ENCODE results near the gene FBXW11.

The FBXW11 gene

GRCh38 chr5:172048170-172048422, 41.7 kb upstream of the FBXW11 start:
- H3K9me3 ChIP-seq (ENCODE audit: control insufficient read depth in 1 of 2, low read length in 2 of 2): no peaks in the 10 kb centered on the region
- no peak overlapping the region for H3K27ac ChIP-seq (ENCODE audit: low read depth, low read length)
- peaks cover 11 to 51% of the 10 kb centered on the region in 2 donors for H3K36me3 ChIP-seq (ENCODE audit: control insufficient read depth in 1 of 2, insufficient read depth in 2 of 2, low read length in 2 of 2)
- H3K4me1 ChIP-seq (ENCODE audit: control insufficient read depth in 1 of 2, insufficient read depth in 2 of 2, low read length in 2 of 2): no peaks in the 10 kb centered on the region
- H3K27me3 ChIP-seq (ENCODE audit: control insufficient read depth in 1 of 2, insufficient read depth in 2 of 2, low read length in 2 of 2): no peaks in the 10 kb centered on the region
- H3K4me3 ChIP-seq (ENCODE audit: low read depth in 1 of 2, low read length in 2 of 2): no peak overlapping the region
- no peak overlapping the region for H3K9ac ChIP-seq (ENCODE audit: low read depth in 1 of 2, low read length in 2 of 2)

- H3K27ac ChIP-seq (ENCODE audit: low read depth, low read length): no peak overlapping the region
- H3K36me3 ChIP-seq (ENCODE audit: control insufficient read depth in 1 of 2, insufficient read depth in 2 of 2, low read length in 2 of 2): peaks cover 10 to 38% of the 10 kb centered on the region in 2 donors
Measured at GRCh38 chr5:172046593-172046992, 40.2 kb upstream of the FBXW11 start.

GRCh38 chr5:172045315-172045632, 38.8 kb upstream of the FBXW11 start:
- Histone ChIP-seq H3K4me3 (ENCODE audit: low read depth in 1 of 2, low read length in 2 of 2) (no peak overlapping the region), H3K27me3 (ENCODE audit: control insufficient read depth in 1 of 2, insufficient read depth in 2 of 2, low read length in 2 of 2) (no peaks in the 10 kb centered on the region), H3K4me1 (ENCODE audit: control insufficient read depth in 1 of 2, insufficient read depth in 2 of 2, low read length in 2 of 2) (no peaks in the 10 kb centered on the region), H3K9me3 (ENCODE audit: control insufficient read depth in 1 of 2, low read length in 2 of 2) (no peaks in the 10 kb centered on the region), H3K27ac (ENCODE audit: low read depth, low read length) (no peak overlapping the region), H3K9ac (ENCODE audit: low read depth in 1 of 2, low read length in 2 of 2) (no peak overlapping the region), H3K36me3 (ENCODE audit: control insufficient read depth in 1 of 2, insufficient read depth in 2 of 2, low read length in 2 of 2) (peaks cover 10 to 30% of the 10 kb centered on the region in 2 donors)

More at GRCh38 chr5:172046593-172046992, 40.2 kb upstream of the FBXW11 start:
- Histone ChIP-seq H3K9me3 (ENCODE audit: control insufficient read depth in 1 of 2, low read length in 2 of 2) (no peaks in the 10 kb centered on the region), H3K9ac (ENCODE audit: low read depth in 1 of 2, low read length in 2 of 2) (no peak overlapping the region), H3K4me1 (ENCODE audit: control insufficient read depth in 1 of 2, insufficient read depth in 2 of 2, low read length in 2 of 2) (no peaks in the 10 kb centered on the region), H3K27me3 (ENCODE audit: control insufficient read depth in 1 of 2, insufficient read depth in 2 of 2, low read length in 2 of 2) (no peaks in the 10 kb centered on the region), H3K4me3 (ENCODE audit: low read depth in 1 of 2, low read length in 2 of 2) (no peak overlapping the region)

- no peak overlapping the region for H3K9ac ChIP-seq (ENCODE audit: low read depth in 1 of 2, low read length in 2 of 2)
Measured at GRCh38 chr5:172044631-172045314, 38.3 kb upstream of the FBXW11 start.

DNA sequence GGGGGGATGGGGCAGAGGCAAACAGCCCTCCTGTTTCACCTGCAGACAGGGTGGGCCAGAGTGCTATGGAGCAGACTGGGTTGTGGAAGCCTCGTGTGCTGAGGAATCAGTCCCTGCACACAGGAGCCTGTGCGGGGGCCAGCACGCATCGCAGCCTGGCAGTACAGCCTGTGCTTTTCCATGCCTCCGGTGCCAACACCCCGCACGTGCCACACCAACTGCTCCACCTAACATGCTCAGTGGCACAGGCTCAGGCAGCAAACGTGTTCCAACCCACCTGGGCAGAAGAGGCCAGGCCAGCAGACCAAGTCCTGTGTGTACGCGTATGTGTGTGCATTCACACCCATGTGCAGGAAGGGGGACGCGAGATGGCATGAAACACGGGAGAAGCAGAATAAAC, 37.4 kb upstream of the FBXW11 start:
- no peaks in the 10 kb centered on the region for H3K4me1 ChIP-seq (ENCODE audit: control insufficient read depth in 1 of 2, insufficient read depth in 2 of 2, low read length in 2 of 2)
- no peaks in the 10 kb centered on the region for H3K9me3 ChIP-seq (ENCODE audit: control insufficient read depth in 1 of 2, low read length in 2 of 2)
- H3K9ac ChIP-seq (ENCODE audit: low read depth in 1 of 2, low read length in 2 of 2): no peak overlapping the region
- H3K36me3 ChIP-seq (ENCODE audit: control insufficient read depth in 1 of 2, insufficient read depth in 2 of 2, low read length in 2 of 2): peaks cover 6 to 19% of the 10 kb centered on the region in 2 donors
- H3K27ac ChIP-seq (ENCODE audit: low read depth, low read length): no peak overlapping the region
- no peak overlapping the region for H3K4me3 ChIP-seq (ENCODE audit: low read depth in 1 of 2, low read length in 2 of 2)
- no peaks in the 10 kb centered on the region for H3K27me3 ChIP-seq (ENCODE audit: control insufficient read depth in 1 of 2, insufficient read depth in 2 of 2, low read length in 2 of 2)

More at GRCh38 chr5:172044631-172045314, 38.3 kb upstream of the FBXW11 start:
- Histone ChIP-seq H3K27me3 (ENCODE audit: control insufficient read depth in 1 of 2, insufficient read depth in 2 of 2, low read length in 2 of 2) (no peaks in the 10 kb centered on the region), H3K9me3 (ENCODE audit: control insufficient read depth in 1 of 2, low read length in 2 of 2) (no peaks in the 10 kb centered on the region), H3K4me1 (ENCODE audit: control insufficient read depth in 1 of 2, insufficient read depth in 2 of 2, low read length in 2 of 2) (no peaks in the 10 kb centered on the region), H3K4me3 (ENCODE audit: low read depth in 1 of 2, low read length in 2 of 2) (no peak overlapping the region), H3K27ac (ENCODE audit: low read depth, low read length) (no peak overlapping the region), H3K36me3 (ENCODE audit: control insufficient read depth in 1 of 2, insufficient read depth in 2 of 2, low read length in 2 of 2) (peaks cover 10 to 26% of the 10 kb centered on the region in 2 donors)

GRCh38 chr5:172042183-172042582, 35.7 kb upstream of the FBXW11 start:
- Histone ChIP-seq H3K27ac (ENCODE audit: low read depth, low read length) (no peak overlapping the region), H3K9me3 (ENCODE audit: control insufficient read depth in 1 of 2, low read length in 2 of 2) (no peaks in the 10 kb centered on the region), H3K9ac (ENCODE audit: low read depth in 1 of 2, low read length in 2 of 2) (no peak overlapping the region), H3K36me3 (ENCODE audit: control insufficient read depth in 1 of 2, insufficient read depth in 2 of 2, low read length in 2 of 2) (peaks cover 6 to 12% of the 10 kb centered on the region in 2 donors), H3K4me3 (ENCODE audit: low read depth in 1 of 2, low read length in 2 of 2) (no peak overlapping the region), H3K27me3 (ENCODE audit: control insufficient read depth in 1 of 2, insufficient read depth in 2 of 2, low read length in 2 of 2) (no peaks in the 10 kb centered on the region), H3K4me1 (ENCODE audit: control insufficient read depth in 1 of 2, insufficient read depth in 2 of 2, low read length in 2 of 2) (no peaks in the 10 kb centered on the region)

GRCh38 chr5:172038167-172038566, 31.7 kb upstream of the FBXW11 start:
- Histone ChIP-seq H3K27ac (ENCODE audit: low read depth, low read length) (no peak overlapping the region), H3K27me3 (ENCODE audit: control insufficient read depth in 1 of 2, insufficient read depth in 2 of 2, low read length in 2 of 2) (no peaks in the 10 kb centered on the region), H3K4me3 (ENCODE audit: low read depth in 1 of 2, low read length in 2 of 2) (no peak overlapping the region), H3K36me3 (ENCODE audit: control insufficient read depth in 1 of 2, insufficient read depth in 2 of 2, low read length in 2 of 2) (no peaks in the 10 kb centered on the region), H3K9ac (ENCODE audit: low read depth in 1 of 2, low read length in 2 of 2) (no peak overlapping the region), H3K9me3 (ENCODE audit: control insufficient read depth in 1 of 2, low read length in 2 of 2) (no peaks in the 10 kb centered on the region), H3K4me1 (ENCODE audit: control insufficient read depth in 1 of 2, insufficient read depth in 2 of 2, low read length in 2 of 2) (no peaks in the 10 kb centered on the region)

GRCh38 chr5:172035049-172035448, 28.6 kb upstream of the FBXW11 start:
- no peak overlapping the region for H3K27ac ChIP-seq (ENCODE audit: low read depth, low read length)
- no peak overlapping the region for H3K9ac ChIP-seq (ENCODE audit: low read depth in 1 of 2, low read length in 2 of 2)
- H3K27me3 ChIP-seq (ENCODE audit: control insufficient read depth in 1 of 2, insufficient read depth in 2 of 2, low read length in 2 of 2): no peaks in the 10 kb centered on the region
- H3K36me3 ChIP-seq (ENCODE audit: control insufficient read depth in 1 of 2, insufficient read depth in 2 of 2, low read length in 2 of 2): no peaks in the 10 kb centered on the region
- H3K9me3 ChIP-seq (ENCODE audit: control insufficient read depth in 1 of 2, low read length in 2 of 2): no peaks in the 10 kb centered on the region
- H3K4me1 ChIP-seq (ENCODE audit: control insufficient read depth in 1 of 2, insufficient read depth in 2 of 2, low read length in 2 of 2): no peaks in the 10 kb centered on the region
- H3K4me3 ChIP-seq (ENCODE audit: low read depth in 1 of 2, low read length in 2 of 2): no peak overlapping the region

- no peaks in the 10 kb centered on the region for H3K36me3 ChIP-seq (ENCODE audit: control insufficient read depth in 1 of 2, insufficient read depth in 2 of 2, low read length in 2 of 2)
- H3K27me3 ChIP-seq (ENCODE audit: control insufficient read depth in 1 of 2, insufficient read depth in 2 of 2, low read length in 2 of 2): no peaks in the 10 kb centered on the region
- H3K27ac ChIP-seq (ENCODE audit: low read depth, low read length): no peak overlapping the region
- H3K4me3 ChIP-seq (ENCODE audit: low read depth in 1 of 2, low read length in 2 of 2): no peak overlapping the region
- H3K9me3 ChIP-seq (ENCODE audit: control insufficient read depth in 1 of 2, low read length in 2 of 2): no peaks in the 10 kb centered on the region
- no peak overlapping the region for H3K9ac ChIP-seq (ENCODE audit: low read depth in 1 of 2, low read length in 2 of 2)
- H3K4me1 ChIP-seq (ENCODE audit: control insufficient read depth in 1 of 2, insufficient read depth in 2 of 2, low read length in 2 of 2): no peaks in the 10 kb centered on the region
Measured at GRCh38 chr5:172031894-172032461, 25.5 kb upstream of the FBXW11 start.

- H3K36me3 ChIP-seq (ENCODE audit: control insufficient read depth in 1 of 2, insufficient read depth in 2 of 2, low read length in 2 of 2): no peaks in the 10 kb centered on the region
- H3K27me3 ChIP-seq (ENCODE audit: control insufficient read depth in 1 of 2, insufficient read depth in 2 of 2, low read length in 2 of 2): no peaks in the 10 kb centered on the region
- no peaks in the 10 kb centered on the region for H3K9me3 ChIP-seq (ENCODE audit: control insufficient read depth in 1 of 2, low read length in 2 of 2)
- H3K27ac ChIP-seq (ENCODE audit: low read depth, low read length): no peak overlapping the region
- H3K4me1 ChIP-seq (ENCODE audit: control insufficient read depth in 1 of 2, insufficient read depth in 2 of 2, low read length in 2 of 2): no peaks in the 10 kb centered on the region
- no peak overlapping the region for H3K9ac ChIP-seq (ENCODE audit: low read depth in 1 of 2, low read length in 2 of 2)
- no peak overlapping the region for H3K4me3 ChIP-seq (ENCODE audit: low read depth in 1 of 2, low read length in 2 of 2)
Measured at GRCh38 chr5:172029876-172030275, 23.4 kb upstream of the FBXW11 start.
